ENCODE measurements around the gene FAM98B. TPM values are rescaled to one million over a fixed set of nuclear protein-coding genes. Genes with fewer than 3 reads are reported as not detected.

The FAM98B gene
- total and polyA plus RNA-seq, 9 of the 15 experiments (the other 6 are each of a cell fraction or from before 2014, with no cell fraction given), result 3.1 to 42.0 (median 9.4) TPM

GRCh38 chr15:38440353-38441129 is 13.4 kb upstream of the FAM98B start (continued):
- TF ChIP-seq FOXK2 (conservative IDR thresholded peaks at IDR 0.05 in 1 of 2, IDR thresholded peaks at IDR 0.05 in 1 of 2; ENCODE audit: low read depth in 2 of 2), result peak; percentile 90 to 92
- TF ChIP-seq ZEB2 (IDR thresholded peaks at IDR 0.05), result peak; percentile 72; the same call in 1 of the 2 replicates
- peak; percentile 31; the same call in 1 of the 2 replicates for TF ChIP-seq CXXC5 (CRISPR knock-in tag; IDR thresholded peaks at IDR 0.05)
- TF ChIP-seq MECOM (CRISPR knock-in tag; IDR thresholded peaks at IDR 0.05), result no peak
- 0 out of 2 replicates have a peak, but pooled peaks have one; percentile 4 for TF ChIP-seq MTA2 (IDR thresholded peaks at IDR 0.05; ENCODE audit: low read depth)
- TF ChIP-seq FOXP1 (CRISPR knock-in tag; IDR thresholded peaks at IDR 0.05), result 0 out of 2 replicates have a peak, but pooled peaks have one; percentile 83
- 0 out of 2 replicates have a peak, but pooled peaks have one; percentile 36 for TF ChIP-seq AFF4 (CRISPR knock-in tag; IDR thresholded peaks at IDR 0.05)
- TF ChIP-seq ATF4 (CRISPR knock-in tag; IDR thresholded peaks at IDR 0.05), result no peak
- TF ChIP-seq DACH1 (IDR thresholded peaks at IDR 0.05; ENCODE audit: partially characterized antibody), result peak; percentile 81
- peak; percentile 22; the same call in 1 of the 2 replicates for TF ChIP-seq ARID2 (IDR thresholded peaks at IDR 0.05)
- peak; percentile 46; the same call in 1 of the 2 replicates for TF ChIP-seq FOXJ2 (tag; IDR thresholded peaks at IDR 0.05)
